ENCODE data around the gene STUM. TPM values are rescaled to one million over a fixed set of nuclear protein-coding genes. Genes with fewer than 3 reads are reported as not detected.
A peak's percentile ranks its signal among the peaks of the same experiment; 100 is the strongest.

Gene STUM
- total RNA-seq, 1 donor from 2014 or later, result 0.86 TPM

DNA sequence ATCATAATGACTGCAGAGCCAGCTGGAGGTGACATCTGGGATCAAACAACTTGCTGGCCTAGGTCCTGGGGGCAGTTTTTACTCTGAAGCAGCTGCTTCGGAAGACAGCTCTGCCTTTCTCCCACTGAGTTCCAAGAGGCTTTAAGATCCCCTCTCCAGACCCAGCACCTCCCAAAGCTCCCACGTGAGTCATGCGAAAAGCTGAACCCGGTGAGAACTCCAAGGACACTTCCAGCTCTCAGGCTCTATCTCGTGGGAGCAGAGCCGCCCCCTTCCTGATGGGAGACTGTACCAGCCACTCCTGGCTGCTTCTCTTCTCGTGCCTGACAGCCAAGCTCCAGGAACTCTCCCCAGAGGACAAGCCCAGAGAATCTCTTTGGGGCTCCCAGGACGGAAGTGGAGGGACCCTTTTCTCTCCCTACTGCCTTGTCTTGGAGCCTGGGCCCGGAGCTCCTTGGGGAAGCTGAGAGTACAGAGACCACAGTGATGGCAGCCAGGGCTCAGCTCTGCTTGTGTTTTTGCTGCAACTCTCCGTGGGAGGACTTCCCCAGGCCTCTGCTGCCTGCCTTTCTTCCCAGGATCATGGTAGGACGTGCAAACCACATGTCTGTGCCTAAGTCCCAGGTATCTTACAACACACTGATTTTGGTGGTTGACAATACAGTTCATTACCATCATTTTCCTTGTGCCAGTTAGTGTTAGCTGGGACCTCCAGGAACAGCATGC, 40.6 kb downstream of the STUM start:
- no peaks in the 10 kb centered on the region for H3K27me3 Mint-ChIP-seq (ENCODE audit: low read depth)
- no peak for DNase-seq (ENCODE audit: low read depth, low spot score)
- no peaks in the 10 kb centered on the region for H3K4me1 Mint-ChIP-seq
- H3K36me3 Mint-ChIP-seq (ENCODE audit: low read depth), result no peaks in the 10 kb centered on the region
- peak overlapping the region; percentile 35 for H3K27ac Mint-ChIP-seq (ENCODE audit: unreplicated experiment)
- H3K9me3 Mint-ChIP-seq, result no peaks in the 10 kb centered on the region
- no peak overlapping the region for H3K4me3 Mint-ChIP-seq
- TF ChIP-seq CTCF (conservative IDR thresholded peaks at IDR 0.05), result no peak

DNA sequence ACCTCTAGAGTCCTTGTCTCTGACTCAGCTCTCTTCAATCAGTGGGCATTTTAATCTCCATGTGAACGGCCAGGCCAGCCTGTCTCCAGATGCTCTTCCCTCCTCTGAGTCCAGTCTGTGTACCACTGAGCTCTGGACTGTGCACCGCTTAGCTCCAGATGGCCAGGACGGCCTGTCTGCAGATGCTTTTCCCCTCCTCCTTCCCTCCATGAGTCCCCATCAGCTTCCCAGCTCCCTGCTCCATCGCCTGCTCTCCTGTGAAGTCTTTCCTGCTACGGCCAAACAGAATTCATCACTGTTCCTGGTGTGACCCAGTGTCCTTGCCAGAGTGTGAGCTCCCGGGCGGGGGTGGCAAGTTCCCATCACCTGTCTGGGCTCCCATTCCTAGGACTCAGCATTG, 42.0 kb downstream of the STUM start:
- no peaks in the 10 kb centered on the region for H3K27me3 Mint-ChIP-seq (ENCODE audit: low read depth)
- H3K4me3 Mint-ChIP-seq, result no peak overlapping the region
- no peaks in the 10 kb centered on the region for H3K9me3 Mint-ChIP-seq
- no peak for DNase-seq (ENCODE audit: low read depth, low spot score)
- H3K4me1 Mint-ChIP-seq, result no peaks in the 10 kb centered on the region
- no peak for TF ChIP-seq CTCF (conservative IDR thresholded peaks at IDR 0.05)
- peak overlapping the region; percentile 89 for H3K27ac Mint-ChIP-seq (ENCODE audit: unreplicated experiment)
- no peaks in the 10 kb centered on the region for H3K36me3 Mint-ChIP-seq (ENCODE audit: low read depth)

DNA sequence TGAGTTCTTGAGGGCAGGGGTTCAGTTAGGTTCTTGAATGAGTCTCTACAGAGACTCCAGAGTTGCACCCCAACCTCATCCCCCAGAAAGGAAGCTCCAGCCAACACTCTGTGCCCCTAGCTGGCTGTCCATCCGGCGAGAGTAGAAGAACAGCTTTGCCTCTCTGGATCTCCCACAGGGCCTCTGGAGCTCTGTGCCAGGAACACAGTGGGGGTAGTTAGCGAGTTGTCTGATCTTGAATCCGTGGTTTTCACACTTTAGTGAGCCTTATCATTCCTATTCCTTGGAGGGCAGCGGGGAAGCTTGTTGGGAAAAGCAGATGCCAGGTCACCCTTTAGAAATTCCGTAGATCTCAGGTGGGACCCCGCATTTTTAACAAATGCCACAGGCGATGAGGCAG, 45.0 kb downstream of the STUM start:
- no peaks in the 10 kb centered on the region for H3K36me3 Mint-ChIP-seq (ENCODE audit: low read depth)

DNA sequence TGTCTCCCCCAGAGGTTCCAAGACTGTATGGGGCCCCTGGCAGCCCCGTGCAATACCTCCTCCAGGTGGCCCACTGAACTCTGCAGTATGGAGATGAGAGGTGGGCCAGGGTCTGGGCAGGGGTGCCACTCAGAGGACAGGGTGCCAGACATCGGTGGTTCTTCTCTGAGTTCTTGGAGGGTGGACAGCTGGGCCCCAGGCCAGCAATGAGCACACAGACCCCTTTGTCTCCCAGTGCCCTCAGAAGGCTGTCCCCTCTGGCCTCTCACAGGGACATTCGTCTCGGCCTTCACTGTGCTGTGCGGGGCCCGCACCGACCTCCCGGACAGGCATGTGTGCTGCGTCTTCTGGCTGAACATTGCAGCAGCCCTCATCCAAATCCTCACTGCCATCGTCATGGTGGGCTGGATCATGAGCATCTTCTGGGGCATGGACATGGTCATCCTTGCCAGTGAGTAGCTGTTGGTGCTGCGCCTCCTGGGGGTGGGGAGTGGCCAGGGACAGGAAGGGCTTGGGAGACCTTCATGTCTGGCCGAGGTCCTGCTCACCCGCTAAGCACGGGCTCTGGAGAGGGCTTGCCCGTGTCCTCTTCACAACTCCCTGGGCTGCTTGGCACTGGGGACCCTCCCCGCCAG, 48.1 kb downstream of the STUM start:
- Mint-ChIP-seq H3K4me3 (no peak overlapping the region), H3K4me1 (peaks cover 16% of the 10 kb centered on the region), H3K9me3 (no peaks in the 10 kb centered on the region), H3K27ac (ENCODE audit: unreplicated experiment) (no peak overlapping the region), H3K36me3 (ENCODE audit: low read depth) (no peaks in the 10 kb centered on the region), H3K27me3 (ENCODE audit: low read depth) (no peaks in the 10 kb centered on the region)
- TF ChIP-seq CTCF (conservative IDR thresholded peaks at IDR 0.05), result no peak
- no peak for DNase-seq (ENCODE audit: low read depth, low spot score)

More for the DNA sequence above, 45.0 kb downstream of the STUM start:
- Mint-ChIP-seq H3K27me3 (ENCODE audit: low read depth) (no peaks in the 10 kb centered on the region), H3K9me3 (no peaks in the 10 kb centered on the region), H3K4me1 (peaks cover 12% of the 10 kb centered on the region), H3K4me3 (no peak overlapping the region), H3K27ac (ENCODE audit: unreplicated experiment) (no peak overlapping the region)
- no peak for TF ChIP-seq CTCF (conservative IDR thresholded peaks at IDR 0.05)
- no peak for DNase-seq (ENCODE audit: low read depth, low spot score)

- H3K4me3 Mint-ChIP-seq, result no peak overlapping the region
- TF ChIP-seq CTCF (conservative IDR thresholded peaks at IDR 0.05), result no peak
- H3K9me3 Mint-ChIP-seq, result no peaks in the 10 kb centered on the region
- no peak for DNase-seq (ENCODE audit: low read depth, low spot score)
- no peak overlapping the region for H3K27ac Mint-ChIP-seq (ENCODE audit: unreplicated experiment)
- H3K27me3 Mint-ChIP-seq (ENCODE audit: low read depth), result no peaks in the 10 kb centered on the region
- no peaks in the 10 kb centered on the region for H3K36me3 Mint-ChIP-seq (ENCODE audit: low read depth)
- H3K4me1 Mint-ChIP-seq, result peaks cover 20% of the 10 kb centered on the region
These were observed 49.3 kb downstream of the STUM start for GRCh38 chr1:226597616-226598454.
